Neural progenitor cell (in vitro differentiated cells): ENCODE measurements around the gene PCNT. TPM values are rescaled to one million over a fixed set of nuclear protein-coding genes. Genes with fewer than 3 reads are reported as not detected.
A peak's percentile ranks its signal among the peaks of the same experiment; 100 is the strongest.

Source experiments
- DNase-seq: peaks from one replicate; pipeline ENCODE4 v3.0.0-alpha.2; 2016; ENCODE audit warnings: low spot score
- H2AFZ ChIP-seq: fragments of 200-600 bp; sonication (generic); replicated peaks from 2 replicates; pipeline ENCODE4 v1.6.1; 2016; ENCODE audit warnings: antibody characterized with exemption
- H3F3A ChIP-seq: fragments of 200-600 bp; sonication (generic); 2 replicates; pipeline ENCODE4 v1.6.1; 2016; ENCODE audit warnings: antibody characterized with exemption, low read depth
- H3K27ac ChIP-seq: fragments of 200-600 bp; sonication (generic); 2 replicates; pipeline ENCODE4 v1.5.1; 2016; ENCODE audit warnings: mild to moderate bottlenecking
- H3K27me3 ChIP-seq: fragments of 200-600 bp; sonication (generic); 2 replicates; pipeline ENCODE4 v1.6.1; 2016; ENCODE audit warnings: mild to moderate bottlenecking, moderate library complexity
- H3K36me3 ChIP-seq: fragments of 200-600 bp; sonication (generic); 2 replicates; pipeline ENCODE4 v1.5.1; 2016
- H3K4me1 ChIP-seq: fragments of 200-600 bp; sonication (generic); 2 replicates; pipeline ENCODE4 v1.6.1; 2016; ENCODE audit warnings: mixed run types
- H3K4me2 ChIP-seq: fragments of 200-600 bp; sonication (generic); 2 replicates; pipeline ENCODE4 v1.6.1; 2016
- H3K4me3 ChIP-seq: fragments of 200-600 bp; sonication (generic); 2 replicates; pipeline ENCODE4 v1.5.1; 2016
- H3K79me2 ChIP-seq: fragments of 200-600 bp; sonication (generic); 2 replicates; pipeline ENCODE4 v1.6.1; 2016; ENCODE audit warnings: low read depth
- H3K9ac ChIP-seq: fragments of 200-600 bp; sonication (generic); 2 replicates; pipeline ENCODE4 v1.6.1; 2016
- H3K9me3 ChIP-seq: fragments of 200-600 bp; sonication (generic); 2 replicates; pipeline ENCODE4 v1.5.1; 2016; ENCODE audit warnings: low read depth
- H4K20me1 ChIP-seq: fragments of 200-600 bp; sonication (generic); 2 replicates; pipeline ENCODE4 v1.6.1; 2016; ENCODE audit warnings: low read depth
- H3K27ac Mint-ChIP-seq: 3 replicates; pipeline ENCODE4 v1.8.0; 2021; ENCODE audit warnings: mixed read lengths
- H3K27me3 Mint-ChIP-seq: 2 replicates; pipeline ENCODE4 v1.8.0; 2022; ENCODE audit warnings: low read depth, mild to moderate bottlenecking, inconsistent platforms, moderate library complexity, mixed read lengths; ENCODE audit not compliant: insufficient read depth
- H3K36me3 Mint-ChIP-seq: 3 replicates; pipeline ENCODE4 v1.8.0; 2021; ENCODE audit warnings: mixed read lengths
- H3K4me1 Mint-ChIP-seq: 3 replicates; pipeline ENCODE4 v1.8.0; 2021; ENCODE audit warnings: mixed read lengths
- H3K4me3 Mint-ChIP-seq: 3 replicates; pipeline ENCODE4 v1.8.0; 2021; ENCODE audit warnings: mild to moderate bottlenecking, moderate library complexity, mixed read lengths
- H3K9me3 Mint-ChIP-seq: 3 replicates; pipeline ENCODE4 v1.8.0; 2020; ENCODE audit warnings: mixed read lengths
- EZH2 ChIP-seq: fragments of 200-600 bp; sonication (generic); IDR thresholded peaks from 2 replicates; pipeline ENCODE4 v1.6.1; 2017; ENCODE audit warnings: antibody characterized with exemption, mild to moderate bottlenecking, moderate library complexity
- EZH2phosphoT487 ChIP-seq: fragments of 200-600 bp; sonication (generic); IDR thresholded peaks from 2 replicates; pipeline ENCODE4 v1.6.1; 2017; ENCODE audit warnings: antibody characterized with exemption
- total RNA-seq: library from RNA; depleted of rRNA; stranded (reverse); fragments of >200 nt; gene quantifications from 2 replicates; pipeline ENCODE4 v1.2.3, GENCODE V29; 2015; ENCODE audit warnings: low replicate concordance
- TF ChIP-seq, protein P1 (sequence below): fragments of 200-600 bp; sonication (generic); IDR thresholded peaks from 2 replicates; pipeline ENCODE4 v1.5.1; 2017; ENCODE audit warnings: antibody characterized with exemption, mild to moderate bottlenecking

Gene PCNT
- total RNA-seq, 1 donor from 2014 or later: 42.0 TPM

DNA sequence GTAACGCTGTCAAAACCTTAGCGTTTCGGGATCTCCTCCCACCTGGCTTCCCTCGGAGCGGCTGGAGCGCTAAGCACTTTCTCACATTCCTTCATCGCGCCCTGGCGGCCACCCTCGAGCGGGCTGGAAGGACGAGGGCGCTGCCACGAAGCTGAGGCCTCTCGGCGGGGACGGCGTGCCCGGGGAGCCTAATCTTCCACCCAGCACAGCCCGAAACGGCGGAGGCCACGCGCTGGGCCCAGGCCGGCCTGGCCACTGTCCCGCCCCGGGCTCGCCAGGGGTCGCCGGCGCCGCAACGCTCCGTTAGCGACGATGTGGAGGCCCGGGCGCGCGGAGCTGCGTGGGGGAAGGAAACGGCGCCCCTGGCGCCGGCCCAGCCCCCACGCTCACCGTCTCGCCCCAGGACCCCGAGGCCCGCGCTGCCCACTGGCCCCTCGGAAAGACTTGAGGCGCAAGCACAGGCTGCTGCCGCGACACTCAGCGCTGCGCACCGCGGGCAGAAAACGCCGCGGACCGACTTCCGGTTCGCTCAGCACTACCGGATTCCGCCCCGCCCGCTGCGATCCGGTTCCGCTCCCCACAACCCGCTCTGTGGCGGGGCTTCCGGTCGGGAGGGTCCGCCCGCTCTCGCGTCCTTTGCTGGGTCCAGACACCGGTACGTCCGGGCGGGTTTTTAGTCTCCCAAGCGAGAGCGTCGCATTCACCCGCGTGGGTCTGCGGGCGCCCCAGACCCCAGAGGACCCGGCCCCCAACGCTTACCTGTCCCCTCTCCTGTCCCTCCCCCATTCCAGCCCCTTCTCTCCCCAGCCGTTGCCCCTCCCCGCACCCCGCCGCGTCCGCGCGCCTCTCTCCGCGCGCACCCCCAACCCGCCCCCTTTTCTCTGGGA, 38.0 kb upstream of the PCNT start, which contains the start of gene YBEY:
Gene YBEY, plus strand, starts transcription at position 582 of the 887 bp plus-strand sequence. CDS start 572 bp downstream, outside the sequence.
- no peak for TF ChIP-seq EZH2
- TF ChIP-seq, protein P1, sequence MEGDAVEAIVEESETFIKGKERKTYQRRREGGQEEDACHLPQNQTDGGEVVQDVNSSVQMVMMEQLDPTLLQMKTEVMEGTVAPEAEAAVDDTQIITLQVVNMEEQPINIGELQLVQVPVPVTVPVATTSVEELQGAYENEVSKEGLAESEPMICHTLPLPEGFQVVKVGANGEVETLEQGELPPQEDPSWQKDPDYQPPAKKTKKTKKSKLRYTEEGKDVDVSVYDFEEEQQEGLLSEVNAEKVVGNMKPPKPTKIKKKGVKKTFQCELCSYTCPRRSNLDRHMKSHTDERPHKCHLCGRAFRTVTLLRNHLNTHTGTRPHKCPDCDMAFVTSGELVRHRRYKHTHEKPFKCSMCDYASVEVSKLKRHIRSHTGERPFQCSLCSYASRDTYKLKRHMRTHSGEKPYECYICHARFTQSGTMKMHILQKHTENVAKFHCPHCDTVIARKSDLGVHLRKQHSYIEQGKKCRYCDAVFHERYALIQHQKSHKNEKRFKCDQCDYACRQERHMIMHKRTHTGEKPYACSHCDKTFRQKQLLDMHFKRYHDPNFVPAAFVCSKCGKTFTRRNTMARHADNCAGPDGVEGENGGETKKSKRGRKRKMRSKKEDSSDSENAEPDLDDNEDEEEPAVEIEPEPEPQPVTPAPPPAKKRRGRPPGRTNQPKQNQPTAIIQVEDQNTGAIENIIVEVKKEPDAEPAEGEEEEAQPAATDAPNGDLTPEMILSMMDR: peak; percentile 48
- Histone ChIP-seq H3F3A (peaks cover 30% of the 10 kb centered on the region), H3K4me1 (peaks cover 22% of the 10 kb centered on the region), H3K4me2 (peak within 1 kb of the TSS; percentile 95), H3K27me3 (no peaks in the 10 kb centered on the region), H3K36me3 (peaks cover 3% of the 10 kb centered on the region), H3K27ac (peak within 1 kb of the TSS; percentile 95), H3K79me2 (peaks cover 82% of the 10 kb centered on the region), H2AFZ (peak within 1 kb of the TSS; percentile 92), H4K20me1 (peaks cover 26% of the 10 kb centered on the region), H3K9ac (peak within 1 kb of the TSS; percentile 77), H3K9me3 (no peaks in the 10 kb centered on the region), H3K4me3 (peak within 1 kb of the TSS; percentile 93)
- DNase-seq: peak; percentile 96
- Mint-ChIP-seq H3K27me3 (peaks cover 3% of the 10 kb centered on the region), H3K36me3 (peaks cover 25% of the 10 kb centered on the region), H3K27ac (peak within 1 kb of the TSS; percentile 84), H3K4me3 (peak within 1 kb of the TSS; percentile 94), H3K9me3 (peaks cover 3% of the 10 kb centered on the region), H3K4me1 (peaks cover 39% of the 10 kb centered on the region)

- Mint-ChIP-seq H3K27me3 (peaks cover 3% of the 10 kb centered on the region), H3K36me3 (peaks cover 25% of the 10 kb centered on the region), H3K4me3 (peak overlapping the region; percentile 94), H3K9me3 (peaks cover 6% of the 10 kb centered on the region), H3K27ac (peak overlapping the region; percentile 84), H3K4me1 (peaks cover 36% of the 10 kb centered on the region)
- Histone ChIP-seq H3F3A (peaks cover 30% of the 10 kb centered on the region), H3K36me3 (peaks cover 2% of the 10 kb centered on the region), H3K9ac (peak overlapping the region; percentile 77), H4K20me1 (peaks cover 26% of the 10 kb centered on the region), H2AFZ (peak overlapping the region; percentile 92), H3K4me1 (peaks cover 22% of the 10 kb centered on the region), H3K4me3 (peak overlapping the region; percentile 93), H3K27me3 (no peaks in the 10 kb centered on the region), H3K79me2 (peaks cover 75% of the 10 kb centered on the region), H3K27ac (peak overlapping the region; percentile 95), H3K4me2 (peak overlapping the region; percentile 95), H3K9me3 (no peaks in the 10 kb centered on the region)
- TF ChIP-seq EZH2 (no peak), EZH2phosphoT487 (no peak)
- TF ChIP-seq, protein P1: no peak
- DNase-seq: peak; percentile 21
Measured at GRCh38 chr21:46286648-46287002, 37.3 kb upstream of the PCNT start.

- Histone ChIP-seq H3K36me3 (no peaks in the 10 kb centered on the region), H3K4me1 (peaks cover 22% of the 10 kb centered on the region), H3K79me2 (peaks cover 66% of the 10 kb centered on the region), H3K27me3 (no peaks in the 10 kb centered on the region), H3K9me3 (no peaks in the 10 kb centered on the region), H3K27ac (no peak overlapping the region), H3F3A (peaks cover 30% of the 10 kb centered on the region), H3K4me3 (peak overlapping the region; percentile 93), H3K4me2 (peak overlapping the region; percentile 95), H3K9ac (no peak overlapping the region), H4K20me1 (peaks cover 26% of the 10 kb centered on the region), H2AFZ (no peak overlapping the region)
- Mint-ChIP-seq H3K4me3 (peak overlapping the region; percentile 94), H3K9me3 (peaks cover 12% of the 10 kb centered on the region), H3K36me3 (peaks cover 31% of the 10 kb centered on the region), H3K27ac (no peak overlapping the region), H3K4me1 (peaks cover 36% of the 10 kb centered on the region), H3K27me3 (peaks cover 3% of the 10 kb centered on the region)
- TF ChIP-seq EZH2phosphoT487: no peak
- TF ChIP-seq, protein P1: no peak
- TF ChIP-seq EZH2: no peak
- no peak for DNase-seq
Measured at GRCh38 chr21:46287541-46287940, 36.4 kb upstream of the PCNT start.
